ENCODE results near the gene SNTB2. TPM values are rescaled to one million over a fixed set of nuclear protein-coding genes. Genes with fewer than 3 reads are reported as not detected.

SNTB2 gene
- polyA plus RNA-seq, 1 of the 3 experiments (the other 2 are of a cell fraction) = 13.0 TPM

- no peaks in the 10 kb centered on the region for H3K9me2 ChIP-seq
- no peak overlapping the region for H3K4me3 ChIP-seq (ENCODE audit: low read depth in 2 of 2, low read length in 1 of 2)
- no peak for TF ChIP-seq RXRA (IDR thresholded peaks at IDR 0.05; ENCODE audit: borderline replicate concordance, low read depth)
- no peak for TF ChIP-seq MXI1 (IDR thresholded peaks at IDR 0.05; ENCODE audit: low read depth, low read length)
- no peak for TF ChIP-seq USF1 (IDR thresholded peaks at IDR 0.05; ENCODE audit: borderline replicate concordance, low read depth)
- TF ChIP-seq TEAD4 (IDR thresholded peaks at IDR 0.05; ENCODE audit: borderline replicate concordance, insufficient read depth) = no peak
- TF ChIP-seq SIN3A (IDR thresholded peaks at IDR 0.05; ENCODE audit: borderline replicate concordance, low read depth, low read length) = no peak
- TF ChIP-seq GABPA (IDR thresholded peaks at IDR 0.05; ENCODE audit: low read depth) = no peak
- TF ChIP-seq NRF1 (IDR thresholded peaks at IDR 0.05; ENCODE audit: low read depth, low read length) = no peak
- TF ChIP-seq MEF2A (IDR thresholded peaks at IDR 0.05; ENCODE audit: borderline replicate concordance, low read depth) = no peak
- no peak for TF ChIP-seq PBX3 (IDR thresholded peaks at IDR 0.05)
- no peak for TF ChIP-seq REST (IDR thresholded peaks at IDR 0.05; ENCODE audit: low read depth, low read length)
- TF ChIP-seq YY1 (IDR thresholded peaks at IDR 0.05; ENCODE audit: low read depth) = no peak
- DNase-seq = no peak
- no peaks in the 10 kb centered on the region for H3K27me3 ChIP-seq (ENCODE audit: insufficient read depth)
- H3K27ac ChIP-seq (ENCODE audit: low read depth in 2 of 2, low read length in 1 of 2) = no peak overlapping the region
- peaks cover 10% of the 10 kb centered on the region; the same call in 1 of the 2 replicates for H4K20me1 ChIP-seq (ENCODE audit: insufficient read depth)
- ChIA-PET POLR2A (interaction anchor here (1.5 kb wide), 1 partner anchor 13 kb away, joined by 5 read pairs; no protein-coding TSS in a partner anchor), CTCF (no interaction called here)
- H3K36me3 ChIP-seq (replicated peaks in 1 of 2; ENCODE audit: control insufficient read depth in 1 of 2, insufficient read depth in 2 of 2, low read length in 1 of 2) = peaks cover 28 to 58% of the 10 kb centered on the region in 2 experiments
- H3K9ac ChIP-seq = no peak overlapping the region
- H3F3A ChIP-seq (replicated peaks; ENCODE audit: insufficient read depth) = peaks cover under 1% of the 10 kb centered on the region
- no peaks in the 10 kb centered on the region for H3K9me3 ChIP-seq
- H3K4me2 ChIP-seq = no peak overlapping the region
- peaks cover 0 to 5% of the 10 kb centered on the region in 2 experiments; a peak in 1 of 4 replicates for H3K4me1 ChIP-seq (ENCODE audit: control insufficient read depth in 1 of 2, insufficient read depth in 2 of 2, low read depth in 1 of 2, low read length in 1 of 2)
- H2AFZ ChIP-seq (ENCODE audit: low read depth) = no peak overlapping the region
- WGBS (ENCODE audit: low lambda C conversion rate) = 93% methylated on average over 29 of the region's 30 CpGs
- peaks cover 52% of the 10 kb centered on the region for H3K79me2 ChIP-seq (ENCODE audit: insufficient read depth)
Observed at GRCh38 chr16:69315486-69316311, 128.7 kb downstream of the SNTB2 start.

All from SK-N-SH (cell line).